Kidney capillary endothelial cell (primary cell): ENCODE results near the gene ZNF333.

ENCODE experiments used
- DNase-seq: peaks from one replicate; pipeline ENCODE4 v3.0.0-alpha.2; 2018; ENCODE audit warnings: low spot score

Gene ZNF333

DNA sequence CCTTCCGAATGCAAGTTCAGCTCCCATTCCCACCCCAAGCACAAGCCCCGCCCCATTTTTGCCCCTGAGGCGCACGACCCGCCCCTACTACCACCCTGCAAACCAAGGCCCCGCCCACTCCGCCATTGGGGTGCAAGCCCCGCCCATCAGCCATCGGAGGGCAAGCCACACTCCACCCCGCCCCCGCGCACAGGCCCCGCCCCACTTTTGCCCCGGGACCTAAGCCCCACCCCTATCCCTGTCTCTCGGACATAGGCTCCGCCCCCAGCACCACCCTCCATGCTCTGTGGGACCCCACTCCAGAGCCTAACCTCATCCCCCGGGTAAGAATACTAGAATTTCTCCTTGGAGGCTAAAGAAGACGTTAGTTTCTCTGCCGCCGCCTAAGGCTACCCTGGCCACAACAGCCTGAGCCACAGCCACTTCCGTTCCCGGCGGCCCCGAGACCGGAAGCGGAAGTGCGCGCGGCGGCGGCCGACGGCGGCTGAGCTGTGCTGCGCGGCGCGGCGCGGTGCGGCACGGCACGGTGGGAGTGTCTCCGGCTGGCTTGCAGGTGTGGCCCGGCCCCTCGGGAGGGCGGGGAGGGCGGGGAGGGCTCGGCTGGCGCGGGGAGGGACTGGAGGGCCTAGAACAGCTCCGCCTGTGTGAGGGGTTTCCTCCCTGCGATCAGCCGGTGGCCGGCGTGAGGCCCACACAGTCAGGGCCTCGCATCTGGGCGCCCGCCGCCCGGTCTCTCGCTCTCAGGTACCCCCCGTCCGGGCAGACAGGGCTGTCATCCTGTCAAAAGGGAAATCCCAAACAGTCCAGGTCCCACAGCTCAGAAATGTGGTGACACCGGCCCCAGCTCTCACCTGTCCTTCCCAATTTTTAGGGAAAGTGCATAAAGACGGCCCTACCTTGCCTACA lies at the start of gene ZNF333:
TSS of gene ZNF333 (plus strand) at position 451 of the 906 bp plus-strand sequence. CDS start 3,444 bp downstream, outside the sequence.
- DNase-seq: peak; percentile 86

- DNase-seq: no peak
Observed at GRCh38 chr19:14648506-14648905, 41.3 kb upstream of the ZNF333 start.

DNA sequence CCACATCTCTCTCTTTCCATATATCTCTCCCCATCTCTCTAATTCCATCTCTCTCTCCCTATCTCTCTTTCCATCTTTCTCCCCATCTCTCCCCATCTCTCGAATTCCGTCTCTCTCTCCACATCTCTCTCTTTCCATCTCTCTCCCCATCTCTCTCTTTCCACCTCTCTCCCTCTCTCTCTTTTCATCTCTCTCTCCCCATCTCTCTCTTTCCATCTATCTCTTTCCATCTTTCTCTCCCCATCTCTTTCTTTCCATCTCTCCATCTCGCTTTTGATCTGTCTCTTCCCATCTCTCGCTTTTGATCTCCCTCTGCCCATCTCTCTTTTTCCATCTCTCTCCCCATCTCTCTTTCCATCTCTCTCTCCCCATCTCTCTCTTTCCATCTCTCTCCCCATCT lies 40.8 kb upstream of the ZNF333 start:
- no peak for DNase-seq

DNA sequence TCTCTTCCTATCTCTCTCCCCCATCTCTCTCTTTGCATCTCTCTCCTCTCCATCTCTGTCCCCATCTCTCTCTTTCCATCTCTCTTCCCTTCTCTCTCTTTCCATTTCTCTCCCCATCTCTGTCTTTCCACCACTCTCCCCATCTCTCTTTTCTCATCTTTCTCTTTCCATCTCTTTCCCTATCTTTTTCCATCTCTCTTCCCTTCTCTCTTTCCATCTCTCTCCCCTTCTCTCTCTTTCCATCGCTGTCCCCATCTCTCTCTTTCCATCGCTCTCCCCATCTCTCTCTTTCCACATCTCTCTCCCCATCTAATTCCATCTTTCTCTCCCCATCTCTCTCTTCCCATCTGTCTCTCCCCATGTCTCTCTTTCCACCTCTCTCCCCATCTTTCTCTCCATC lies 39.7 kb upstream of the ZNF333 start:
- DNase-seq: no peak

DNA sequence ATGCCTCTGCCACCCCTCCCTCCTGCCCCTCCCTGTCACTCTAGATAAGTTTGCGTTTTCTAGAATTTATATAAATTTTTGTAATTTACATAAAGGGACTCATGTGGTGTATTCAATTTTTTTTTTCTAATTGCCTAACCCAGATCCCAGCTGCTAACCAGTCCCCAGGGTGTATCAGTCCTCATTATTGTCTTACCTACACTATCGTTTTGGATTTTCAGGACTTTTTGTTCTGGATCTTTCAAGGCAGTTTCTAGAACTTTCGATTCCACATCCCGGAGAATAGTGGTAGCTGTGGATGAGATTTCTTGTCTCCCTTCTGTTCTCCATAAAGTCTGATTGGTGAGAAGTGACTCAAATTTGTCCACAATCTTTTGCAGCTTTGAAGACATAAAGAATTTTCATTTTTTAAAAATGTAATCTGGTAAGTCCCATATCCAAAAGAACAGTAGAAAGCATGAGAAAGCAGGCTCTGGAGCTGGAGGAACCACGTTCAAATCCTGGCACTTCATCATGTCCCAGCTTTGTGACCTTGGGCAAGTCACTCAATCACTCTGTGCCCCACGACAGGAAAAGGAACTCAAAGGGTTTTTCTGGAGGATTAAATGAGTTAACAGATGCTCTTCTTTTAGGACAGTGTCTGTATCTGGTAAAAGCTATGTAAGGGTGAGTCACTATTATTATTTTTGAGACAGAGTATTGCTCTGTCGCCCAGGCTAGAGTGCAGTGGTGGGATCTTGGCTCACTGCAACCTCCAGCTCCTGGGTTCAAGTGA lies 34.9 kb upstream of the ZNF333 start:
- DNase-seq: no peak

- no peak for DNase-seq
Observed at GRCh38 chr19:14655726-14656125, 34.1 kb upstream of the ZNF333 start.

- no peak for DNase-seq
Observed at GRCh38 chr19:14659874-14660489, 29.9 kb upstream of the ZNF333 start.

DNA sequence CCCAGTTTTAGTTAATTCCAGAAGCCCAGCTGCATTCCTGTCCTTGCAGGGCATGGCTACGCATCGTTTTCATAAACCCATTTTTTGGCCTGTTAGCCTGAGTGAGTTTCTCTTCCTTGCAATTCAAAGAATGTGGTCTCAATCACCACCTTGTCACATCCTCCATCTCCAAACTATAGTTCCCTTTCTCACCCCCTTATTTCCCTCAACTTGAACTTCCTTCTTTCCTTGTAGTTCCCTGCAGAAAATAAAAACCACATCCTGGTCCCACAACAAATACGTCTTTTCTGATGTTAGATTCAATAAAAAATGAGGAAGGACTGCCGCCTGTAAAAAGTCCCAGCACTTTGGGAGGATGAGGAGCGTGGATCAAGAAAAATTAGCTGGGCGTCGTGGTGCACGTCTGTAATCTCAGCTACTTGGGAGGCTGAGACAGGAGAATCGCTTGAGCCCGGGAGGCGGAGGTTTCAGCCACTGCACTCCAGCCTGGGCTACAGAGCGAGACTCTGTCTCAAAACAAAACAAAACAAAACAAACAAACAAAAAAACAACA lies 28.4 kb upstream of the ZNF333 start:
- DNase-seq: no peak

- no peak for DNase-seq
Observed at GRCh38 chr19:14669940-14670339, 19.9 kb upstream of the ZNF333 start.

- no peak for DNase-seq
Observed at GRCh38 chr19:14670408-14670807, 19.4 kb upstream of the ZNF333 start.

DNA sequence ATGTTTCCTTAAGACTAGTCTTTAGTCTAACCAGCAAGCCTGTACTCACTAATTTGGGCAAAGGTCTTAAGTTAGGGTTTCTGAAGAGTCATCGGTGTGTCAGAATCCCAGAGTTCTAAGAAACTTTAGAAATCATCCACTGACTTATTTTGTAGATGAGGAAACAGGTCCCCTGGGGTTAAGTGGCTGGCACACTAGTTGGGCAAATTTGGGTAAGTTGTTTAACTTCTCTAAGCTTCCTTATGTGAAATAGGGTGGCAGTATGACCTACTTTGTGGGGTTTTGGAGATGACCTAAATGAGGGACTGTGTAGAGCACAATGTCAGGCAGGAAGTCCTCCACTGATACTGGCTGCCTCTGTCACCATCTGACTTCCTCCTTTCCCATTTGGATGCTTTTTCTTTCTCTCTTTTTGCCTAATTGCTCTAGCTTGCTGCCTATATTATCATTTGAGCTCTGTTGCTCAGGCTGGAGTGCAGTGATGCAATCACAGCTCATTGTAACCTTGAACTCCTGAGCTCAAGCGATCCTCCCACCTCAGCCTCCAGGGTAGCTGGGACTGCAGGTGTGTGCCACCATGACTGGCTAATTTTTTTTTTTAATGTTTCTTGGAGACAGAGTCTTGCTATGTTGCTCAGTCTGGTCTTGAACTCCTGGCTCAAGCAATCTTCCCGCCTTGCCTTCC lies 17.5 kb upstream of the ZNF333 start:
- DNase-seq: no peak

- no peak for DNase-seq
Observed at GRCh38 chr19:14673088-14673487, 16.8 kb upstream of the ZNF333 start.

GRCh38 chr19:14674764-14675163 lies 15.1 kb upstream of the ZNF333 start, which contains the start of gene ADGRE3:
Gene ADGRE3, minus strand, starts transcription at chr19:14674844. Its CDS starts 74 bp downstream, at chr19:14674770.
- no peak for DNase-seq

DNA sequence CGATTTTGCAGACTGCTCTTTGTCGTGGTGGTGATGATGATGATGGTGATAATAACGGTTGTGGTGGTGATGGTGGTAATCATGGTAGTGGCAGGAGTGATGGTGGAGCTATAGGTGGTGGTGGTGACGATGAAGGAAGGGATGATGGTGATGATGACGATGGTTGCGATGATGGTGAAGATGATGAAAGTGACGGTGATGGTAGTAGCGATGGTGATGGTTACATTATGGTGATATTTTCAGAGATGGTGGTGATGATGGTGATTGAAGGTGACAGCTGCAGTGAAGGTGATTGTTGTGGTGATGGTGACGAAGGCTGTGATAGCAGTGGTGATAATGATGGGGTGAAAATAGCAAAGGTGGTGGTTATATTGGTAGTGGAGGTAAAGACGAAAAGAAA lies 13.1 kb upstream of the ZNF333 start:
- DNase-seq: no peak

GRCh38 chr19:14677464-14677863 lies 12.4 kb upstream of the ZNF333 start:
- no peak for DNase-seq

- DNase-seq: no peak
Observed at GRCh38 chr19:14678199-14678598, 11.6 kb upstream of the ZNF333 start.

- DNase-seq: no peak
Observed at GRCh38 chr19:14682084-14682483, 7.8 kb upstream of the ZNF333 start.

DNA sequence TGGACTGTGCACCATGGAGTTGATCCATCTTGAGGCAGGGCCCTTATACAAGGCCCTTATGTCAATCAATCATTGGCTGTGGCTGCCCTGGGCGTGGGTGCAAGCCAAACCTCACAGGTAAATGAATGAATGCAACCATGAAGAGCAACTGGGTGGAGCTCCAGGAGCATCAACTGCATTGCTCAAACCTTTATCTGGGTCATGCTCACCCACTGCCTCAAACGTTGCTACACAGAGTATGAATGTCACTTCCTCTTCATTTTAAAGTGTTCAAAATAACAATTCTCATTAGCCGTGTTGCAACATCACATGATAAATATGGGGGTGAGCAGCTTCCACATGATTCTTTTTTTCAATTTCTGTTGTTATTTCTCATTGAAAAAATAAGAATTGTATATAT lies 6.4 kb upstream of the ZNF333 start:
- no peak for DNase-seq

DNA sequence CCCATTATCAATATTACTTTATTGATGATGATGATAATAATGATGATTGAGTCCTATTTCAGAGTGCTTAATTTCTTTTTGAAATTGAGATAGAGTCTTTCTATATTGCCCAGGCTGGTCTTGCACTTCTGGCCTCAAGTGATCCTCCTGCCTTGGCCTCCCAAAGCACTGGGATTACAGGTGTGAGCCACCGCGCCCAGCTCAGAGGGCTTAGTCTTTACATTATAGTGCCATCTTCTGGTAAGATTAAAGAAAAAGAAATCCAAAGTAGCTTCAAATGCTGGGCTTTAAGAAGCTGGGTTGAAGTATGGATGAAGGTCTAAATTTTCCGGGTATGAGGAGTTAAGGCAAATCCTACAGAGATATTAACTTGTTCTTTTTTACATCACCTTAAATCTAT lies 3.4 kb upstream of the ZNF333 start:
- peak; percentile 30 for DNase-seq

- DNase-seq: no peak
Observed at GRCh38 chr19:14694641-14695266, 4.9 kb downstream of the ZNF333 start.

DNA sequence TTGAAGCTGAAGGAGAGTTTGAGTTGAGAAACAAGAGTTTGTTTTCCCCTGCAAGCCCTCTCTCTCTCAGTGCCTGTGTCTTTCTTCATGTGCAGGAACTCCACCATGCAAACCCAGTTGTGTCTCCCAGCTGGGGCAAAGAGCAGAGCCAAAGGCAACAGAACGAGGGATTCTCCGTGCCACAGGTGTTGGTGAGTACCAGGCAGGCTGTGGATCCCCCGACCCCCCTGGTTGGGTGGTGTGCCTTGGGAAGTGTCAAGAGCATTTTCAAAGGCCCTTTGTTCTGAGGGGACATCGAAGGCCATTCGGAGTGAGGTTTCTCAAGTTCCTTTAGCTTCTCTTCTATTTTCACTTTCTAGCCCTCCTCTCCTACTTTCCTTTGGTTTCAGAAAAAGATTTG lies 5.6 kb downstream of the ZNF333 start:
- no peak for DNase-seq
